ENCODE measurements around the gene PDX1. TPM values are rescaled to one million over a fixed set of nuclear protein-coding genes. Genes with fewer than 3 reads are reported as not detected.

Gene PDX1
- total RNA-seq, 1 experiment from 2014 or later = not detected

GRCh38 chr13:27953676-27954405 is 34.0 kb downstream of the PDX1 start:
- Mint-ChIP-seq H3K27ac (no peak overlapping the region), H3K4me1 (peaks cover 6% of the 10 kb centered on the region), H3K27me3 (ENCODE audit: low read depth) (peaks cover 99% of the 10 kb centered on the region), H3K9me3 (peaks cover 8% of the 10 kb centered on the region), H3K36me3 (no peaks in the 10 kb centered on the region), H3K4me3 (peak overlapping the region; percentile 74)
- POLR2A ChIA-PET = interaction anchor here (0.6 to 1.1 kb wide), 2 partner anchors 25 to 339 kb away, joined by 5 to 6 read pairs; no protein-coding TSS in a partner anchor
- DNase-seq (ENCODE audit: low spot score) (peak; percentile 91), ATAC-seq (peak; percentile 95)
- TF ChIP-seq HMGXB4 (CRISPR knock-in tag; IDR thresholded peaks at IDR 0.05) (peak; percentile 98), FOXP4 (CRISPR knock-in tag; IDR thresholded peaks at IDR 0.05) (peak; percentile 44; the same call in 1 of the 2 replicates), ATF2 (CRISPR knock-in tag; IDR thresholded peaks at IDR 0.05; ENCODE audit: borderline replicate concordance, low read depth) (no peak), ZNF317 (CRISPR knock-in tag; IDR thresholded peaks at IDR 0.05; ENCODE audit: borderline replicate concordance, low read depth) (0 out of 2 replicates have a peak, but pooled peaks have one; percentile 29), CTCF (IDR thresholded peaks at IDR 0.05) (peak; percentile 90), MAX (CRISPR knock-in tag; IDR thresholded peaks at IDR 0.05) (peak; percentile 75), CDX4 (CRISPR knock-in tag; IDR thresholded peaks at IDR 0.05; ENCODE audit: borderline replicate concordance) (no peak), ZNF416 (CRISPR knock-in tag; IDR thresholded peaks at IDR 0.05) (0 out of 2 replicates have a peak, but pooled peaks have one; percentile 27), NFYB (CRISPR knock-in tag; conservative IDR thresholded peaks at IDR 0.05; ENCODE audit: low read depth) (no peak), RORB (CRISPR knock-in tag; IDR thresholded peaks at IDR 0.05) (no peak), CREM (CRISPR knock-in tag; IDR thresholded peaks at IDR 0.05) (peak; percentile 21; the same call in 1 of the 2 replicates), ZNF425 (CRISPR knock-in tag; conservative IDR thresholded peaks at IDR 0.05) (no peak), ZNF219 (CRISPR knock-in tag; IDR thresholded peaks at IDR 0.05; ENCODE audit: borderline replicate concordance) (no peak)
- CTCF ChIA-PET = interaction anchor here (0.5 to 4.1 kb wide), 59 partner anchors 9 to 591 kb away, joined by 3 to 211 read pairs (median 5); partner anchors contain the start of genes CDX2, LNX2, PDX1 and URAD

All from WTC11 (cell line).